Esophagus muscularis mucosa (tissue), 4 donors: ENCODE measurements around the gene TRIM7.

Source experiments
- CTCF ChIP-seq, 3 experiments: fragments of 200-600 bp in 2 of 3; fragments of 450-650 bp in 1 of 3; sonication (generic) in 2 of 3; IDR thresholded peaks; one replicate each; pipeline ENCODE4 v1.5.1; 2017 to 2019; ENCODE audit warnings: antibody characterized with exemption in 3 of 3, mild to moderate bottlenecking in 2 of 3, moderate library complexity in 1 of 3
- EP300 ChIP-seq: sonication (generic); formaldehyde crosslinking; IDR thresholded peaks from one replicate; pipeline ENCODE4 v1.6.1; 2017; ENCODE audit warnings: antibody characterized with exemption
- POLR2A ChIP-seq: fragments of 450-650 bp; IDR thresholded peaks from one replicate; pipeline ENCODE4 v1.6.1; 2017; ENCODE audit warnings: antibody characterized with exemption, moderate library complexity, mild to moderate bottlenecking, low read depth

DNA sequence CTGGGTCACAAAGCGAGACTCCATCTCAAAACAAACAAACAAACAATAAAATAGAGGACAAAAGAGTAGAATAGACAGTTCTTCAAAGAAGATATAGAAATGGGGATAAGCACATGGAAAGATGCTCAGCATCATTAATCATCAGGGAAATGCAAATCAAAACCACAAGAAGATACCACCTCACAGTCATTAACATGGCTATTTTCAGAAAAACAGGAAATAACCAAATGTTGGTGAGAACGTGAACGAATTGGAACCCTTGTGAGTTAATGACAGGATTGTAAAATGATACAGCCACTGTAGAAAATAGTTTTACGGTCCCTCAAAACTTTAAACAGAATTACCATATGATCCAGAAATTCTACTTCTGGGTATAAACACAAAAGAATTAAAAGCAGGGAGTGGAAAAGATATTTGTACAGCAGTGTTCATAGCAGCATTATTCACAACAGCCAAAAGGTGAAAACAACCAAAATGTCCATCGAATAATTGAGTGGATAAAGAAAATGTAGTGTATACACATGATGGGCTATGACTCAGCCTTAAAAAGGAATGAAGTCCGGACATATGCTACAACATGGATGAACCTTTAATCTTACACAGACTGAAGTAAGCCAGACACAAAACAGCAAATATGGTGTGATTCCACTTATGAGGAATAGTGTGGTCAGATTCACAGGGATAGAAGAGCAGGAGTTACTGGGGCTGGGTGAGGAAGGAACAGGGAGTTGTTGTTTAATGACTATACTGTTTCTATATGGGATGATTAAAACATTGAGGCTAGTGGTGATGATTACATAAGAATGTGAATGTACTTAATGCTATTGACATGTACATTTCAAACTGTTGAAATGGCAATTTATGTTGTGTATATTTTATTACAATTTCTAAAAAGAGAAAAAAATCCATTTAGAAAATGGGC, 37.9 kb downstream of the TRIM7 start:
- no peak for TF ChIP-seq CTCF (IDR thresholded peaks at IDR 0.05)
- TF ChIP-seq POLR2A: no peak
- TF ChIP-seq EP300: no peak
